OCI-LY1 (cell line): ENCODE results near the gene CST3.

ENCODE experiments used
- EZH2 ChIP-seq: fragments of 200-600 bp; sonication (generic), shearing (Covaris generic); IDR thresholded peaks from 2 replicates; pipeline ENCODE4 v1.8.0; 2017; ENCODE audit warnings: borderline replicate concordance, mixed run types, mild to moderate bottlenecking, antibody characterized with exemption, low read length, moderate library complexity, mixed read lengths
- TF ChIP-seq, protein P1 (sequence below): fragments of 200-600 bp; sonication (generic), shearing (Covaris generic); IDR thresholded peaks from 2 replicates; pipeline ENCODE4 v1.5.1; 2017; ENCODE audit warnings: mild to moderate bottlenecking, antibody characterized with exemption, low read length, moderate library complexity, mixed read lengths

DNA sequence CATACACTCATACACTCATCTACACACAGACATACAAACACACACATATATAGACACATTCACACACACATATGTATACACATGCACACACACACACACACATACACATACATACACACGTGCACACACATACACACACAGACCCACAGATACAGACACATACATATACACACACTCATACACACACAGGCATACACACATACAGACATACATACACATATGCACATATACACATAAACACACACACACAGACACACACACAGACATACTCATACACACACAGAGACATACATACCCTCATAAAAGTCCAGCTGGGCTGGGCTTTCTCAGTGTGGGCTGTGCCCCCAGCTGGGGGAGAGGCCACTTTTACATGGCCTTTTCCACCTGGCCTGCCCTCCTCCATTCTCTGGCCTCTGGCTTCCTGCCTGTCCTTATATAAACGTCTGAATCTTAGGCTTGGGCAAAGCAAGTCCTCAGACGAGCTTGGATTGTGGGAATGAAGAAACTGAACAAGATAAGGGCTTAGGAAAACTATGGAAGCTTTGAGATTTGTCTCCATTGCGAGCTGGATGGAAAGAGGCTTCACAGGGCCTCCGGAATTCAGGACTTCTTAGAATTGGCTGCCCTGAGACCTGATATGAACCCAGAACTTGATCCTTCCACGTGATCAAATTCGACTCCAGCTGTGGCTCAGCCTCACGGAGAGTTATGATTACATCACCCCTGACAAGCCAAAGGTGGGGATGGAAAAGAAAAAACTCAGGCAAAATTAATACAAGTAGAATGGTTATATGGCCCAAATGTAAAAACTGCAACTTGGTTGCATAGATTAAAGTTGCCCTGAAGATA, 22.5 kb upstream of the CST3 start:
- TF ChIP-seq, protein P1, sequence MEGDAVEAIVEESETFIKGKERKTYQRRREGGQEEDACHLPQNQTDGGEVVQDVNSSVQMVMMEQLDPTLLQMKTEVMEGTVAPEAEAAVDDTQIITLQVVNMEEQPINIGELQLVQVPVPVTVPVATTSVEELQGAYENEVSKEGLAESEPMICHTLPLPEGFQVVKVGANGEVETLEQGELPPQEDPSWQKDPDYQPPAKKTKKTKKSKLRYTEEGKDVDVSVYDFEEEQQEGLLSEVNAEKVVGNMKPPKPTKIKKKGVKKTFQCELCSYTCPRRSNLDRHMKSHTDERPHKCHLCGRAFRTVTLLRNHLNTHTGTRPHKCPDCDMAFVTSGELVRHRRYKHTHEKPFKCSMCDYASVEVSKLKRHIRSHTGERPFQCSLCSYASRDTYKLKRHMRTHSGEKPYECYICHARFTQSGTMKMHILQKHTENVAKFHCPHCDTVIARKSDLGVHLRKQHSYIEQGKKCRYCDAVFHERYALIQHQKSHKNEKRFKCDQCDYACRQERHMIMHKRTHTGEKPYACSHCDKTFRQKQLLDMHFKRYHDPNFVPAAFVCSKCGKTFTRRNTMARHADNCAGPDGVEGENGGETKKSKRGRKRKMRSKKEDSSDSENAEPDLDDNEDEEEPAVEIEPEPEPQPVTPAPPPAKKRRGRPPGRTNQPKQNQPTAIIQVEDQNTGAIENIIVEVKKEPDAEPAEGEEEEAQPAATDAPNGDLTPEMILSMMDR = no peak
- TF ChIP-seq EZH2 = no peak
